Measurements from ENCODE around the gene GLOD5. TPM values are rescaled to one million over a fixed set of nuclear protein-coding genes. Genes with fewer than 3 reads are reported as not detected.
"Not testable (repeated sequence)": the region's sequence is repeated elsewhere in the genome, so short reads cannot be mapped to it uniquely, and the experiment has no call there.

Gene GLOD5
- total RNA-seq, 1 experiment from 2014 or later: not detected

GRCh38 chrX:48793935-48794334 lies 32.4 kb downstream of the GLOD5 start:
- DNase-seq (ENCODE audit: low spot score): no peak

- DNase-seq (ENCODE audit: low spot score): no peak
Observed at GRCh38 chrX:48794340-48794910, 32.9 kb downstream of the GLOD5 start.

DNA sequence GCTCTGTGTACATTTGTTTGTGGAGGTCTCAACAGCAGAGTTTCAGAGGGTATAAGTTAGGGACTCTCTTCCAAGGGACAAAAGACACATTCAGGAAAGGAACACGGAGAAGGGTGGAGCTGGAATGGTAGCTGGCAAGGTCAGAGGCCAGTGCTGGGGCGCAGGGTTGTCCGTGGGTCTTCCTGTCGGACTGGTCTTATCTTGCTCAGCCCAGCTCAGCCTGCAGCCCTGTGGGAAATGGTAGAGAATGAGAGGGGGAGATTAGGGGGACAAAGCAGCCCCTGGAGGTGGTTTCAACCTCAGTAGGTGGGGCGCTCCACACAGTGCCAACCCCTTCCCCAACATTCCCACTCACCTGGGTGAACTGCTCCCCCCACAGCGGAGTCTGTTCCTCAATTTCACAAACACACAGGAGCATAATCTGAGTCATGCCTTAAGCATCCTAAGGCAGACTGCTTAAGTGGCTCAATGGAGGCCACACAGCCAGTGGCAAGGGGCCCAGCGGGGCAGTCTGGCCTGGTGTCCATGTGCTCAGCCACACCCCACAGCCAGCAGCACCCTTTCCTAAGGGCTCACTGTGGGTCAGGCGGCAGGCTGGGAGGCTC lies 33.5 kb downstream of the GLOD5 start:
- peak; percentile 55 for DNase-seq (ENCODE audit: low spot score)

DNA sequence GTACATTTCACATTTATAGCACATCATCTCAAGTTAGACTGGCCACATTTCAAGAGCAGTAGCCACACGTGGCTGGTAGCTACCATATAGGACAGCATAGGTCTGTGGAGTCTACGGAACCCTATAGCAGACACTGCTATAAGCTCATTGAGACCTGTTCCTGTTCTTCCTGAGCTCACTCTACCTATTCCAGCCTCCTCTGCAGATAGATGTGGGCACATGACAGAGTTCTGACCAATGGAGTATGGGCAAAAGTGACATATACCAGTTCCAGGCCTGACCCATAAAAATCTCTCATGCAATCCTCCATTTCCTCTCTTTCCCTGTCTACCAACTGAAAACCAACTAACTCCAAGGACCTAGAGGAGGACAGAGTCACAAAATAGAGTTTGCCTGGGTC lies 36.8 kb downstream of the GLOD5 start:
- DNase-seq (ENCODE audit: low spot score): no peak

GRCh38 chrX:48800574-48801279 lies 39.2 kb downstream of the GLOD5 start:
- DNase-seq (ENCODE audit: low spot score): no peak

DNA sequence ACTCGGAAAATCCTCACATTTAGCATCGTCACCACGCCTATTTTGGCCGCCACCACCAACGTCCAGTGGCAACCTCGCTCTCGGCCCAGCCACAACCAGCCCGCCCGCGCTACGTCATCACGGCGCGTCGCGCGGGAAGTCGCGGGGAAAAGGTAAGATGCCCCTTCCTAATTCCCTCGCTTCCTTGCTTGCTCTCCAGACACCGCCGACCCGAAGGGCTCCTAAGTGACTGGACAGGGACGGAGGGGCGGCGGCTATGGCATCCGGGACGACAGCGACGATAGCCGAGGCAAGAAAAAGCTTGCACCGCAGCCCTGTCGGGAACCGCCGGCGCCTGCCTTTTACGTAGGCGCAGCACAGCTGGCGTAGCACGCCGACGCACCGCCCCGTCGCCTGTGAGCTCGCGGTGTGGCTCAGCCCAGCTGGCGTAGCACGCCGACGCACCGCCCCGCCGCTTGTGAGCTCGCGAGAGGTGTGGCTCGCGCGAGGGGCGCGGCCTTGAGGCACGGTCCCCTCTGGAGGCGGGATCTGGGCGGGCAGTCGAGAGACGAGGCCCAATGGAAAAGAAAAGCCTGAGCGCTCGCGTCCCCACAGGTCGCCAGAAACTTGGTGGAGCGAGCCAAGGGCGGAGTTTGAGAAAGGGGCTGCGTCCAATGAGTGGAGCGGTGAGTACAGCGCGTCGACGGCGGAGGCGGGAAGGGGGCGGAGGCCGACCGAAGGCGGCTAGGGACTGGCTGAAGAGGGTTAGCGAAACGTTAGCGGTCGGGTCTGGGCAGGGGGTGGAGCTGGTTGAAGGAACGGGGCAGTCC lies 39.9 kb downstream of the GLOD5 start, which contains the start of gene HDAC6:
TSS of gene HDAC6 (plus strand) at position 788 of the 809 bp plus-strand sequence. CDS start 626 bp downstream, outside the sequence.
- peak; percentile 98 for DNase-seq (ENCODE audit: low spot score)

- DNase-seq (ENCODE audit: low spot score): peak; percentile 88
Observed at GRCh38 chrX:48802089-48802904, 40.8 kb downstream of the GLOD5 start.

DNA sequence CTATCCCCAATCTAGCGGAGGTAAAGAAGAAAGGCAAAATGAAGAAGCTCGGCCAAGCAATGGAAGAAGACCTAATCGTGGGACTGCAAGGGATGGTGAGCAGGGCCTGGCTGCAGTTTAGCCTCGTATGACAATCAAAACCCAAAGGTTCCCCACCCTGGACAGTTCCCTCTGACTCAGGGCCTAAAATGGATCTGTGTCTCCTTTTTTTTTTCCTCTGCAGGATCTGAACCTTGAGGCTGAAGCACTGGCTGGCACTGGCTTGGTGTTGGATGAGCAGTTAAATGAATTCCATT lies 41.3 kb downstream of the GLOD5 start:
- DNase-seq (ENCODE audit: low spot score): no peak

DNA sequence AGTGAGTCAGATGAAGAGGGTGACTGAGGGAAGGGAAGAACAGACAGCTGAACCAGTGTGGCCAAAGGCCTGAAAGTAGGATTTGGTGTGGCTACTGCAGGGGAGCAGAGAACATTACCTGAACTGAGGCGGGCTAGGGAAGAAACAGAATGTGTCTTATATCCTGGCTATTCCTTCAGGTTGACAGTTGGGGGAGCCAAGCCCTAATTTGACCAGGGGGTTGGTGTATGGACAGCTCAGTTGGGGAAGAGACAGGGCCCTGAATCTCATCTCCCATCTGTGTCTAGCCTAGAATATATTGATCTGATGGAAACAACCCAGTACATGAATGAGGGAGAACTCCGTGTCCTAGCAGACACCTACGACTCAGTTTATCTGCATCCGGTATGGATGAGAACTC lies 44.5 kb downstream of the GLOD5 start:
- DNase-seq (ENCODE audit: low spot score): no peak

GRCh38 chrX:48813644-48814043 lies 52.1 kb downstream of the GLOD5 start:
- DNase-seq (ENCODE audit: low spot score): no peak

GRCh38 chrX:48814722-48815121 lies 53.2 kb downstream of the GLOD5 start:
- DNase-seq (ENCODE audit: low spot score): no peak

DNA sequence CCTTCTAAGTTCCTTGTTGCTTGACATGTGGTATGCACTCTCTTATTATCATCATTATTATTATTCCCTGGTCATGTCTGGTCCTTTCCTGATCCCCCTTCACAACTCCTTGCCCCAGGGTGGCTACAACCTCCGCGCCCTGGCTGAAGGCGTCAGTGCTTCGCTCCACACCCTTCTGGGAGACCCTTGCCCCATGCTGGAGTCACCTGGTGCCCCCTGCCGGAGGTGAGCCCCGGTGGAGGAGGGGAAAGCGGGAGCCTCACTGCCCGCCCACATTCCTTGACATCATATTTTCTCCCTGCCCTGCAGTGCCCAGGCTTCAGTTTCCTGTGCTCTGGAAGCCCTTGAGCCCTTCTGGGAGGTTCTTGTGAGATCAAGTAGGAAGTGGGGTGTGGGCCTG lies 53.7 kb downstream of the GLOD5 start:
- DNase-seq (ENCODE audit: low spot score): no peak

GRCh38 chrX:48816014-48816810 lies 54.7 kb downstream of the GLOD5 start:
- DNase-seq (ENCODE audit: low spot score): no peak

DNA sequence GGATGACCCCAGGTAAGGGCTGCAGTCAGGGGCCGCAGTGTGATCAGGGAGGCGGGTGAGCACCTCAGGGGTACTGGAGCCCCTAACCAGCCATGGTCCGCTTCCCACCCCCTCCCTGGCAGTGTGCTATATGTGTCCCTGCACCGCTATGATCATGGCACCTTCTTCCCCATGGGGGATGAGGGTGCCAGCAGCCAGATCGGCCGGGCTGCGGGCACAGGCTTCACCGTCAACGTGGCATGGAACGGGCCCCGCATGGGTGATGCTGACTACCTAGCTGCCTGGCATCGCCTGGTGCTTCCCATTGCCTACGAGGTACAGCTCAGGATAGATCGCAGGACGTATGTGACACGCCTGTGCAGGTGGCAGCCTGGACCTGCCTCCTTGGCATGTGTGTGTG lies 56.6 kb downstream of the GLOD5 start:
- no peak for DNase-seq (ENCODE audit: low spot score)

GRCh38 chrX:48818866-48819265 lies 57.3 kb downstream of the GLOD5 start:
- DNase-seq (ENCODE audit: low spot score): no peak

GRCh38 chrX:48819394-48819793 lies 57.8 kb downstream of the GLOD5 start:
- not testable (repeated sequence) for DNase-seq (ENCODE audit: low spot score)

DNA sequence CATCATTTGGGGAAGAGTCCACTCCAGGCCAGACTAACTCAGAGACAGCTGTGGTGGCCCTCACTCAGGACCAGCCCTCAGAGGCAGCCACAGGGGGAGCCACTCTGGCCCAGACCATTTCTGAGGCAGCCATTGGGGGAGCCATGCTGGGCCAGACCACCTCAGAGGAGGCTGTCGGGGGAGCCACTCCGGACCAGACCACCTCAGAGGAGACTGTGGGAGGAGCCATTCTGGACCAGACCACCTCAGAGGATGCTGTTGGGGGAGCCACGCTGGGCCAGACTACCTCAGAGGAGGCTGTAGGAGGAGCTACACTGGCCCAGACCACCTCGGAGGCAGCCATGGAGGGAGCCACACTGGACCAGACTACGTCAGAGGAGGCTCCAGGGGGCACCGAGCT lies 61.5 kb downstream of the GLOD5 start:
- no peak for DNase-seq (ENCODE audit: low spot score)

Measured in HT-29 (cell line).